Large intestine (tissue), 3 donors: Measurements from ENCODE around the gene CLEC20A. TPM values are rescaled to one million over a fixed set of nuclear protein-coding genes. Genes with fewer than 3 reads are reported as not detected.
A peak's percentile ranks its signal among the peaks of the same experiment; 100 is the strongest.

Experiments
- DNase-seq, 2 donors: peaks; one replicate each; pipeline versions ENCODE4 v3.0.0 to v3.0.0-alpha.2; 2013
- H3K27ac ChIP-seq: one replicate; pipeline ENCODE4 v1.5.1; 2013; ENCODE audit warnings: low read length
- H3K27me3 ChIP-seq: 2 replicates; pipeline ENCODE4 v1.6.1; 2013; ENCODE audit warnings: low read length; ENCODE audit not compliant: control insufficient read depth, insufficient read depth
- H3K36me3 ChIP-seq: 2 replicates; pipeline ENCODE4 v1.6.1; 2013; ENCODE audit warnings: low read length; ENCODE audit not compliant: control insufficient read depth, insufficient read depth
- H3K4me1 ChIP-seq: one replicate; pipeline ENCODE4 v1.6.1; 2013; ENCODE audit warnings: low read length; ENCODE audit not compliant: control insufficient read depth, insufficient read depth
- H3K4me3 ChIP-seq: one replicate; pipeline ENCODE4 v1.5.1; 2013; ENCODE audit warnings: low read length
- H3K9me3 ChIP-seq: one replicate; pipeline ENCODE4 v1.6.1; 2013; ENCODE audit warnings: mild to moderate bottlenecking, low read depth, low read length, moderate library complexity; ENCODE audit not compliant: control insufficient read depth
- WGBS: methylation state at CpG from one replicate; pipeline ENCODE4 v1.1.5; 2013; ENCODE audit warnings: low lambda C conversion rate; ENCODE audit not compliant: insufficient coverage; 5-methylcytosine and 5-hydroxymethylcytosine counted together
- polyA plus RNA-seq: library from polyadenylated mRNA; unstranded; fragments of 120-200 nt; gene quantifications from one replicate; pipeline ENCODE4 v1.2.1, GENCODE V29; 2013

Gene CLEC20A
- polyA plus RNA-seq, 1 donor = 0.09 TPM

GRCh38 chr1:178483251-178483957, 13.4 kb downstream of the CLEC20A start:
- H3K4me1 ChIP-seq = no peaks in the 10 kb centered on the region
- peaks cover 2% of the 10 kb centered on the region for H3K36me3 ChIP-seq
- no peak overlapping the region for H3K27ac ChIP-seq
- no peaks in the 10 kb centered on the region for H3K9me3 ChIP-seq
- WGBS = no CpG with 5 or more reads among the region's 5 CpGs
- no peaks in the 10 kb centered on the region for H3K27me3 ChIP-seq
- no peak overlapping the region for H3K4me3 ChIP-seq
- no peak for DNase-seq

DNA sequence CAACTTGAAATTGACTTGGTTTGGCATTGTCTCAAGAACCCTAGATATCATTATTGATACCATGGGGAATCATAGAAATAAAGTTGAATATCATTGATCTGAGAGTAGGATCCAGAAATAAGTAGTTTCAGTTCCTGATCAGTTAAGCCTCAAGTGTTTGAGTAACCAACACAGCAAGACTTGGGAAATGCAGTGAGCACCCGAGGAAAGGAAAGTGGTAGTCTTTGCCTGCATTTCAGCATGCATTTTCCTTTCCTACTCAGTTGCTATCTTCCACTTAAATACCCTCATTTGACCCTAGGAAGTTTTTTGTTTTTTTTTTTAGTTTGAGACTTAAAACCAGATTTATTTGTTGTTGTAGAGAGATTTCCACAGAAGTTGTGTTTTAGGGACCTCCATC, 18.9 kb downstream of the CLEC20A start:
- H3K27me3 ChIP-seq = no peaks in the 10 kb centered on the region
- no CpG with 5 or more reads among the region's 1 CpG for WGBS
- H3K4me1 ChIP-seq = no peaks in the 10 kb centered on the region
- H3K27ac ChIP-seq = no peak overlapping the region
- no peak for DNase-seq
- H3K36me3 ChIP-seq = peaks cover 16% of the 10 kb centered on the region
- no peak overlapping the region for H3K4me3 ChIP-seq
- H3K9me3 ChIP-seq = no peaks in the 10 kb centered on the region

DNA sequence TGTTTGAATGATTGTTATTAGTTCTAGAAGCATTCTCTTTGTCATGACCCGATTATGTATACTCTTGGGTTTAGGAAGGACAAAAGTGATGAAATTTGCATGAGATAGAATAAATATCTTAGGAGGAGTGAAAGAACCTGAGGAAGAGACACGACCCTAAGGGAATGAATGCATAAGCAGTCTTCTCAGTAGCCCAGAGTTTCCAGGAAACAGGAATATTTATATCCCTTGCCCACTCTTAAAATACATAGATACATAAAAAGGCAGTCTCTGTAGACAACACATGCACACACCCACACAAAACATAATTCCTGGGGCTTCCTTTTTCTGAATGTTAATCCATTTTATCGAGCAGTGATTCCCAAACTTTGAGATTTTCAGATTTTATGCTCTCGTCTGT, 19.4 kb downstream of the CLEC20A start:
- H3K27me3 ChIP-seq = no peaks in the 10 kb centered on the region
- peaks cover 16% of the 10 kb centered on the region for H3K36me3 ChIP-seq
- no peak for DNase-seq
- H3K4me1 ChIP-seq = no peaks in the 10 kb centered on the region
- no peak overlapping the region for H3K4me3 ChIP-seq
- WGBS = 100% methylated on average over 1 of the region's 4 CpGs
- no peaks in the 10 kb centered on the region for H3K9me3 ChIP-seq
- H3K27ac ChIP-seq = no peak overlapping the region

DNA sequence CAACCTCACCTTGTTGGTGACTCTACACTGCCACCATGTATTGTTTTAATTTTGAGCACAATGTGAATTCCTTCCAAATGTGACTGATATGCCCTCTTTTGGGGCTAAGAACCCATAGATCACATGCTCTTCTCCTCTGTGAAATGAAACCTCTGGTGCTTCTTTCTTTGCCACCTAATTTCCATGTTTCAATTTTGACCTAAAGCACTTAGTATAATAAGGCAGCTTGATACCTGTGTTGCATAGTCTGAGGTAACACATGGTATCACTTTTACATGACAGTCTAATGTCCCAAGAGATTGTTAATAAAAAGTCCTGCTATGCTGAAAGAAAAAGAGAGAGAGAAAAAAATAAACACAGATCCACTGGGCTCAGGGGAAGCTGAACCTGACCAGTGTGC, 24.2 kb downstream of the CLEC20A start:
- Histone ChIP-seq H3K9me3 (no peaks in the 10 kb centered on the region), H3K27ac (no peak overlapping the region), H3K4me3 (no peak overlapping the region), H3K36me3 (peaks cover 22% of the 10 kb centered on the region), H3K27me3 (no peaks in the 10 kb centered on the region), H3K4me1 (peaks cover 20% of the 10 kb centered on the region)
- no peak for DNase-seq

DNA sequence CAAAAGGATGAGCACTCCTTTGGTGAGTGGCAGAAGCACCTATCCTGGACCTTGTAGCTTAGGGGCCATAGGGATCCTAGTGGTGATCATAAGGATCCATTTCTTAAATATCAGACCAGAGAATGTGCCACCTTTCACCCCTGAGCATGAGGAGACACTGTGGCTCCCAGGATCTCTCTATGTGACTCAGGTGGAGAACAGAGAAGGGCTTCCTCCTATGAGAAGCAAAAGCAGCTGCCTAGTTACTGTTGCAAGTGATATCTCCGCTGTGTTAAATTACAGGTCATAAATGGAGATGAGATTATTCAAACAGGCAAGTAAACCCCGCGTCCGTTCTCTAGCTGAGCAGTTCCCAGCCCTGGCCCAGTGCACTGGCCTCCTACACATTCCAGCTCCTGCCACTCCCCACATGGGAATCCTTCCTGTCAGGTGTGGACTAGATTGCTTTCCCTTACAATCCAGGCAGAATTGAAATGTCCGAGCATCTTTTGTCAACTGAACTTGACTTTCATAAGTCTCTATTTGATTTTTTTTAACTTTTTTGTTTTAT, 26.3 kb downstream of the CLEC20A start:
- DNase-seq = peak; percentile 92 to 96
- 80% methylated on average over 1 of the region's 5 CpGs for WGBS
- Histone ChIP-seq H3K4me1 (peaks cover 20% of the 10 kb centered on the region), H3K36me3 (peaks cover 37% of the 10 kb centered on the region), H3K4me3 (no peak overlapping the region), H3K27me3 (no peaks in the 10 kb centered on the region), H3K9me3 (no peaks in the 10 kb centered on the region), H3K27ac (peak overlapping the region; percentile 77)

DNA sequence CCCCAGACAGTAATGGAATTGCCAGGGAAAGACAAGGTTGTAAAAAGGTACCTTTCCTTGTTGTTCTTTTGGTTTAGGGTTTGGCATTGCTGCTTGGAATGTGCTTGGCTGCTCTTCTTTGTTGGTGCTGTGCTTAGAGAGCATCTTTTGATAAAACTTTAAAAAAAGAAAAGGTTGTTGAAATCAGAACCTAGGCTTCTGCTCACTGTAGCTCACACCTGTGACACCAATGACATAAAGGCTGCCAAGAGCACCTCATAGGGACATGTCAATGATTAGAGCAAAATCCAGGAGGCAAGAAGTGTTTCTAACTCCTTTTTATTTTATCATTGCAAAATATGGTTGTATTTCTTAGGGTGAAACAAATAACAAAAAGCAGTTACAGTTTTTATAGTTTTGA, 28.9 kb downstream of the CLEC20A start:
- Histone ChIP-seq H3K4me3 (no peak overlapping the region), H3K9me3 (no peaks in the 10 kb centered on the region), H3K27me3 (no peaks in the 10 kb centered on the region), H3K36me3 (peaks cover 28% of the 10 kb centered on the region), H3K4me1 (peaks cover 20% of the 10 kb centered on the region), H3K27ac (no peak overlapping the region)
- no peak for DNase-seq

DNA sequence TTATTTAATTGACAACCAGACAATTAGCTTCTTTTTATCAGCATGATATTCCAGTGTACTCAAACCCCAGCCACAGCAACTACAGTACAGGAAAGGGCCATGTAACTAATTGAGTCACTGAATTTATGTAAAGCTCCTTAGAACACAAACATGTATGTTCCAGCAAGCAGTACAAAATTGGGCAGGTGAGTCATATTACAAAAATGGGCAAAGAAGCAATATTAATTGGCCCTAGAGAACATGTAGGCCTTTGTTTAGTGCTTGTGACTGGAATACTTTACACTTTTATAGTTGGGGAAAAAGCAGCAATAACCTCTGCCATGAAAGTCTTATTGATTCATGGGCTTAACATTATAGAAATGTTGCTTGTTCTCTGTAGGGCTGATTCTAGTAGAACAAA, 31.8 kb downstream of the CLEC20A start:
- no peaks in the 10 kb centered on the region for H3K27me3 ChIP-seq
- H3K9me3 ChIP-seq = no peaks in the 10 kb centered on the region
- H3K4me1 ChIP-seq = peaks cover 6% of the 10 kb centered on the region

DNA sequence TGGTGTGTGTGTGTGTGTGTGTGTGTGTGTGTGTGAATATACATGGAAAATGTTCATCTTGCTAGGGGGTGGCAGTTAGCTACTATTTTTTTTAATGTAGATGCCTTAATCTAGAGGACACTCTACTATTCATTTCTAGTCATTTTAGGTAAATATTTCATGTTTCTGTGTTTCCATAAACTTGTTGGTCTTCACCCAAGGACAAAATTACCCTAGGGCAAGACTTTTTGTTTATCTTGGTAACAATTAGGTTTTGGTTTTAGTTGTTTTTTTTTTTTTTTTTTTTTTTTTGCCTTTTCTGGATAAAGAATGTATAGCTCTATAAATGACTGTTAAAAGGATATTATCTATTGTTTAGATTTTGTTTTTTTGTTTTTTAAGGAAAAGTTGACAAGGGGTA, 32.2 kb downstream of the CLEC20A start:
- DNase-seq = no peak
- Histone ChIP-seq H3K27me3 (no peaks in the 10 kb centered on the region), H3K4me3 (no peak overlapping the region), H3K27ac (no peak overlapping the region), H3K9me3 (no peaks in the 10 kb centered on the region), H3K4me1 (peaks cover 4% of the 10 kb centered on the region), H3K36me3 (peaks cover 28% of the 10 kb centered on the region)

More for the DNA sequence above, 31.8 kb downstream of the CLEC20A start:
- H3K27ac ChIP-seq = no peak overlapping the region
- H3K4me3 ChIP-seq = no peak overlapping the region
- DNase-seq = no peak
- H3K36me3 ChIP-seq = peaks cover 28% of the 10 kb centered on the region

- no peaks in the 10 kb centered on the region for H3K9me3 ChIP-seq
Measured at GRCh38 chr1:178464141-178464540, 32.6 kb downstream of the CLEC20A start.

DNA sequence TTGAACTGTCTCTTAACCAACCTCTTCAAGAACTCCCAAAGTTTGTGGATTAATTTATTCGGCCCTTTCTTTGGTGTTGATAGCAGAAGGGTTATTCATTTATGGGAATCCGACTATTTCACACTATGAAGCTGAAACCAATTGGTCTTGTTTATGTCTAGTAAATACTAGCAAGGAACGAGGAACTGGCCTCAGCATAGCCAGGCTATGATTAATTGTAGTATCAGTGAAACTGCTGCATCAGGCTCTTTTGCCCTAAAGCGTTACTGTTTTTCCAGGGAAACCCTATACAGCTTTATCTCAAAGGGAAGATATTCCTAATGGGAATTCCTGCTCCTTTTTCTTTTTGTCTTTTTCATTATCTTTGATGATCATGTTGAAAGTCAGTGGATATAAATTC, 35.1 kb downstream of the CLEC20A start:
- H3K27ac ChIP-seq = no peak overlapping the region
- 80% methylated on average over 1 of the region's 4 CpGs for WGBS
- H3K4me1 ChIP-seq = no peaks in the 10 kb centered on the region
- DNase-seq = peak; percentile 7 to 21
- H3K36me3 ChIP-seq = peaks cover 28% of the 10 kb centered on the region
- no peak overlapping the region for H3K4me3 ChIP-seq
- no peaks in the 10 kb centered on the region for H3K27me3 ChIP-seq
- H3K9me3 ChIP-seq = no peaks in the 10 kb centered on the region

More at GRCh38 chr1:178464141-178464540, 32.6 kb downstream of the CLEC20A start:
- no peaks in the 10 kb centered on the region for H3K4me1 ChIP-seq
- H3K36me3 ChIP-seq = peaks cover 28% of the 10 kb centered on the region
- H3K27ac ChIP-seq = no peak overlapping the region
- no peak for DNase-seq
- H3K27me3 ChIP-seq = no peaks in the 10 kb centered on the region
- 60% methylated on average over 1 of the region's 1 CpG for WGBS
- no peak overlapping the region for H3K4me3 ChIP-seq

DNA sequence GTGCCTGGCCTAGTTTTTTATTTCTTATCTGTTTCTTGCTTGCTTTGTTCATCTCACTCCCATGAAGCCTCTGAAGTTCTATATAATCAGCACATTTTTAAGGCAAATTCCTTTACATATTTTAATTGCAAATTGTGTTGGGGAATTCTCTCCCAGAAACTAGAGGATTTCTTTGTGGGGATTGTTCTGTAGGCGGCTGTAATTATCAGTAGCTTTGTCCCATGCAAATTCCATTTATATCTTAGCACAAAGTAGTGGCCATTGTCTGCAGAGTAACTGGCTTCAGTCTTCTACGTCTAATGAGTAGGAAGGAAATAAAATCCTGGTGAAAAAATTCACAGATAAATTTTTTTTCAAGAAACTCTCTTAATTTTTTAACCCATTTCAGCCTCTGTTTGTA, 35.7 kb downstream of the CLEC20A start:
- no peak overlapping the region for H3K4me3 ChIP-seq
- DNase-seq = no peak
- no peaks in the 10 kb centered on the region for H3K27me3 ChIP-seq
- no peaks in the 10 kb centered on the region for H3K9me3 ChIP-seq
- WGBS = 100% methylated on average over 1 of the region's 2 CpGs
- H3K4me1 ChIP-seq = no peaks in the 10 kb centered on the region
- peaks cover 29% of the 10 kb centered on the region for H3K36me3 ChIP-seq
- no peak overlapping the region for H3K27ac ChIP-seq
